Activated T-helper 2 cell treated with anti-CD3 and anti-CD28 coated beads, Interferon-gamma antibody, Interleukin-2, Interleukin-4, amounts not matched to agents 10 μg/mL and 5 μg/mL and 100 μg/mL, durations not matched to agents 14 hours and 24 hours and 36 hours (primary cell): ENCODE measurements around the gene KLHL35. TPM values are rescaled to one million over a fixed set of nuclear protein-coding genes. Genes with fewer than 3 reads are reported as not detected.
A peak's percentile ranks its signal among the peaks of the same experiment; 100 is the strongest.

ENCODE experiments used
- DNase-seq: peaks from one replicate; pipeline ENCODE4 v3.0.0; 2021; ENCODE audit warnings: low spot score
- H3K27ac Mint-ChIP-seq: one replicate; pipeline ENCODE4 v1.8.0; 2021; ENCODE audit warnings: mixed read lengths
- H3K27me3 Mint-ChIP-seq: one replicate; pipeline ENCODE4 v1.8.0; 2021; ENCODE audit warnings: low read depth, mixed read lengths
- H3K36me3 Mint-ChIP-seq: one replicate; pipeline ENCODE4 v1.8.0; 2021; ENCODE audit warnings: low read depth, mixed read lengths
- H3K4me1 Mint-ChIP-seq: one replicate; pipeline ENCODE4 v1.8.0; 2021; ENCODE audit warnings: low read depth, mixed read lengths
- H3K4me3 Mint-ChIP-seq: one replicate; pipeline ENCODE4 v1.8.0; 2021; ENCODE audit warnings: low read depth, mild to moderate bottlenecking, moderate library complexity, mixed read lengths
- H3K9me3 Mint-ChIP-seq: one replicate; pipeline ENCODE4 v1.8.0; 2021; ENCODE audit warnings: mixed read lengths
- intact Hi-C: fragments of 100-400 bp; cut with micrococcal nuclease; formaldehyde crosslinking; loops from one replicate; pipeline ENCODE4 v1.15.1; 2023
- total RNA-seq: library from RNA; stranded (reverse); gene quantifications from 2 replicates; pipeline ENCODE4 v1.2.3, GENCODE V29; 2022

Gene KLHL35
- total RNA-seq, 1 donor from 2014 or later = 1.6 TPM

DNA sequence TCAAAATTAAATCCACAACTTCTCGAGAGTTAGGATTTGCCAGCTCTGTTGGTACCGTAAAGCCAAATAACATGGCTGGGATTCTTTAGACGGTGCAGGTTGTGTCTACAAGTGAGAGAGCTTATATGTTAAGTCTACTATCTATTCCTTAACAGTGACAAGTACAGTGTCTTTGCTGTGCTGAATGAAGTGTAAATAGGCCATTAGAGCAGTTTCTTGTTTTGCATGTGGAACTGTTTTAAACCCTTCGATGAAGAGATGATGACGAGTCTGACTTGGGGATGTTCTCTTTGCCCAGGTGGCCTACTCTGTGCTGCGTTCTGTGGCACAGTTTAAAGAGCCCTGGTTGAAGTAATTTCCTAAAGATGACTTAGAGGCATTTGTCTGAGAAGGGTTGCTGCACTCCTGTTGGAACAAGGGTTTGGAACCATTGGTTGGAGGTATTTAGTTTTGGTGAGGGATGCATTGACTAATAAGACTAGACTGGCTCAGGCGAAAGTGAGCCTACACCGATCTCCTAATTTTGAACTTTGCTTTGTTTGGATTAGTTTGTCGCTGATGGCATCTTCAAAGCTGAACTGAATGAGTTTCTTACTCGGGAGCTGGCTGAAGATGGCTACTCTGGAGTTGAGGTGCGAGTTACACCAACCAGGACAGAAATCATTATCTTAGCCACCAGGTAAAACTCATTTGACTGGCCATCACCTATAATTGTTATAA, 32.7 kb downstream of the KLHL35 start:
- no peaks in the 10 kb centered on the region for H3K27me3 Mint-ChIP-seq
- peaks cover 39% of the 10 kb centered on the region for H3K4me1 Mint-ChIP-seq
- intact Hi-C loops = no loop called here
- H3K36me3 Mint-ChIP-seq = peaks cover 61% of the 10 kb centered on the region
- H3K27ac Mint-ChIP-seq = peak overlapping the region; percentile 98
- DNase-seq = no peak
- H3K4me3 Mint-ChIP-seq = peak overlapping the region; percentile 98
- no peaks in the 10 kb centered on the region for H3K9me3 Mint-ChIP-seq

DNA sequence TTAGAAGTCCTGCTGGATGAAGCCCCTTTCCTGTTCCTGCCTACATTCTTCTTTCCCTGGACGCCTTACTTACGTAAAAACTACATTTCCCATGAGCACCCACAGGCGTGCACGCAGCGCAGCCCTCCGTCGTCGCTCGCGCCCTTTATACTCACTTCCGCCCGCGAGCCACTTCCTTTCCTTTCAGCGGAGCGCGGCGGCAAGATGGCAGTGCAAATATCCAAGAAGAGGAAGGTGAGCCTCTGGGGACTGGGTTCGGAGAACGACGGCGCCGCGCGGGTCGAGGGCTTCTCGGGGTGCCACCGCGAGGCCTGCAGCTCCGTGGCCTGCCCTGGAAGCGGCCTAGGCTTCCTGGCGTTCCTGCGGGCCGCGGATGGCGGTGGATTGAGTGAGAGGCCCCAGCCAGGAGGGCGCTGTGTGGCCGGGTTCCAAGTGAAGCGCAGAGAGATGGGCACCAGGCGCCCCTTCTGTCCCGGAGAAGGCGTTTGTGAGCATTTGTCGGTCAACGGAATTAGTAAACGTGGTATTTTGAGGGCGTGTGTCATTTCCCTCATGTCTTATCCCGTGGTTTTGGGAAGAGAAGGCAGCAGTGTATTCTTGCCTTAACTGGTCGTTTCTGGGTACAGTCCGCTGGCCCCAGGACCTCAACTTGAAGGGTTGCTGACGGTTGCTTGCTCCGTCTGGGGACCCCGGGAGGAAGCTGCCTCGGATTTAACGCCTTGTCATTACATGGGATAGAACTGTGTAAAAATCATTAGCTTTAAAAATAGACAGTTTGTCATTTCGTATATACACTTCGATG, 33.5 kb downstream of the KLHL35 start, which contains the start of gene RPS3:
Gene RPS3 (plus strand): TSS at position 175 of the 802 bp plus-strand sequence. CDS start 30 bp downstream, at position 205.
- DNase-seq = peak; percentile 84
- Mint-ChIP-seq H3K4me3 (peak within 1 kb of the TSS; percentile 98), H3K27me3 (peaks cover 3% of the 10 kb centered on the region), H3K36me3 (peaks cover 54% of the 10 kb centered on the region), H3K27ac (peak within 1 kb of the TSS; percentile 98), H3K4me1 (peaks cover 39% of the 10 kb centered on the region), H3K9me3 (no peaks in the 10 kb centered on the region)
- intact Hi-C loops = no loop called here

DNA sequence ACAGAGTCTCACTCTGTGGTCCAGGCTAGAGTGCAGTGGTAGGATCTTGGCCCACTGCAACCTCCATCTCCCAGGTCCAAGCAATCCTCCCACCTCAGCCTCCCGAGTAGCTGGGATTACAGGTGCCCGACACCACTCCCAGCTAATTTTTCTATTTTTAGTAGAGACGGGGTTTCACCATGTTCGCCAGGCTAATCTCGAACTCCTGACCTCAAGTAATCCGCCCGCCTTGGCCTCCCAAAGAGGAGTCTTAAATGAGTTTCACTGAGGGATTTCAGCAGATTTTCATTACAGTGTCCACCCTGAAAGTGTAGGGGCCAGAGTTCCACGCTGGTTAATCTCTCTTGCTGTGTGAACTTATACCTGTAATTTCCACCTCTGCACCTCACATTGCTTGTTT, 34.1 kb downstream of the KLHL35 start:
- H3K9me3 Mint-ChIP-seq = no peaks in the 10 kb centered on the region
- H3K4me1 Mint-ChIP-seq = peaks cover 33% of the 10 kb centered on the region
- intact Hi-C loops = no loop called here
- peak overlapping the region; percentile 98 for H3K4me3 Mint-ChIP-seq
- DNase-seq = no peak
- H3K36me3 Mint-ChIP-seq = peaks cover 47% of the 10 kb centered on the region
- H3K27ac Mint-ChIP-seq = peak overlapping the region; percentile 98
- H3K27me3 Mint-ChIP-seq = peaks cover 5% of the 10 kb centered on the region

DNA sequence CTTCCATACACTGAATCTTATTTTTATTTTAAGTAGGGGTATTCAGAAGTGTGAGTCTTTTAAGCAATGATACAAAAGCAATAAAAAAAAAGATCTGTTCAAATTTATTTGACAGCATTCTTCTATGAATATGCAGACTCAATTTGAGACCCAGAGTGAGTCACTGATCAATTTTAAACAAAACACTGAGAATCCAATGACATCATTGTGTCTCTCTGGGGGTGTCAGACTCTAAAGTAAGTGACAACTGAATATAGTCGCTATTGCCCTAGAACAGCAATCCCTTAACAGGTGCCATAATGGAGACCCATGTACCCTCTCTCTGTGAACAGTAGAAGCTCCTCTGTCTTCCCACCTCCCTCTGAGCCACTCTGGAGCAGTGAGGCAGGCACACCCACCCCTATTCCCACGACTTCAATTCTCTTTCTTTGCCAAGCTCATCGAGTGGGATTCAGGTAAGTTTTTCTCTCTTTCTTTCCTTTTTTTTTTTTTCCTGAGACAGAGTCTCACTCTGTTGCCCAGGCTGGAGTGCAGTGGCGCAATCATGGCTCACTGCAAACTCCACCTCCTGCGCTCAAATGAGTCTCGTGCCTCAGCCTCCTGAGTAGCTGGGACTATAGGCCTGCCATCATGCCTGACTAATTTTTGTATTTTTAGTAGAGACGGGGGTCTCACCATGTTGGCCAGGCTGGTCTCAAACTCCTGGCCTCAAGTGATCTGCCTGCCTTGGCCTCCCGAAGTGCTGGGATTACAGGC, 38.7 kb downstream of the KLHL35 start:
- H3K27ac Mint-ChIP-seq = no peak overlapping the region

DNA sequence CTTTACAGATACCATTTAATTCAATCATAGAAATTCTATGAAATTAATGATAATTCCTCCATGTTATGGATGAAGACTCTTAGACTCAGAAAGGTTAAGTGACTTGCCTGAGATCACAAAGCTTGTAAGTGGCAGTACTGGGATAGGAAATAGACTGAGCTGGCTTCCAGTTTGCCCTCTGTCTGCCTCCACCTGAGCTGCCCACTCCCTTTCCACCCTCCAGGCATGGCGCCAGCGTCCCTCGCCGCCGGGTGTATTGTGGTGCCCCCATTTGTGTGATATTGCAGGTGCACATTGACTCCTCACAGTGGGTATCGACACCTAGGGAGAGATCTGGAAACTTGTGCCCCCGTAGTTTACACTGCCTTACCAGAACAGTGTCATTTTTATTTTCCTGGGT, 43.1 kb downstream of the KLHL35 start:
- Mint-ChIP-seq H3K4me1 (peaks cover 2% of the 10 kb centered on the region), H3K9me3 (no peaks in the 10 kb centered on the region), H3K36me3 (no peaks in the 10 kb centered on the region), H3K4me3 (no peak overlapping the region), H3K27me3 (peaks cover 20% of the 10 kb centered on the region), H3K27ac (no peak overlapping the region)
- intact Hi-C loops = loop anchor here (5.0 kb wide), 1 partner anchor 37 kb away; no protein-coding TSS in a partner anchor
- no peak for DNase-seq

More for the DNA sequence above, 38.7 kb downstream of the KLHL35 start:
- Mint-ChIP-seq H3K36me3 (peaks cover under 1% of the 10 kb centered on the region), H3K4me3 (no peak overlapping the region), H3K9me3 (no peaks in the 10 kb centered on the region), H3K27me3 (peaks cover 13% of the 10 kb centered on the region), H3K4me1 (peaks cover 5% of the 10 kb centered on the region)
- intact Hi-C loops = no loop called here
- DNase-seq = no peak

DNA sequence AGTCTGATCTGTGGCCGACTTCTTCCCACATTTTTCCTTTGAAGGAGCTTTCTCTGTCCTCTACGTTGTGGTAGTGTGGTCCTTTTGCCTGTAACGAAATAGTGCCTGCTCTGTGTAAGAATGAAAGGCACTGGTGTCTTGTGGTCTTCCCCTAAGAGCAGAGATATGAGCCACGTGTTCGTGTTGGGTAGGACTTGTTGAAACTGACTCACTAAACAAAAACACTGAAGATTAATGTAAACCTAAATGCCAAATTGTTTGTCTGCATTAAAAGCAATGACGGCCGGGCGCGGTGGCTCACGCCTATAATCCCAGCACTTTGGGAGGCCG, 43.8 kb downstream of the KLHL35 start:
- no peak for DNase-seq
- Mint-ChIP-seq H3K9me3 (no peaks in the 10 kb centered on the region), H3K4me1 (peaks cover 6% of the 10 kb centered on the region), H3K36me3 (no peaks in the 10 kb centered on the region), H3K27me3 (peaks cover 19% of the 10 kb centered on the region), H3K4me3 (no peak overlapping the region), H3K27ac (no peak overlapping the region)
- intact Hi-C loops = loop anchor here (5.0 kb wide), 1 partner anchor 38 kb away; no protein-coding TSS in a partner anchor

DNA sequence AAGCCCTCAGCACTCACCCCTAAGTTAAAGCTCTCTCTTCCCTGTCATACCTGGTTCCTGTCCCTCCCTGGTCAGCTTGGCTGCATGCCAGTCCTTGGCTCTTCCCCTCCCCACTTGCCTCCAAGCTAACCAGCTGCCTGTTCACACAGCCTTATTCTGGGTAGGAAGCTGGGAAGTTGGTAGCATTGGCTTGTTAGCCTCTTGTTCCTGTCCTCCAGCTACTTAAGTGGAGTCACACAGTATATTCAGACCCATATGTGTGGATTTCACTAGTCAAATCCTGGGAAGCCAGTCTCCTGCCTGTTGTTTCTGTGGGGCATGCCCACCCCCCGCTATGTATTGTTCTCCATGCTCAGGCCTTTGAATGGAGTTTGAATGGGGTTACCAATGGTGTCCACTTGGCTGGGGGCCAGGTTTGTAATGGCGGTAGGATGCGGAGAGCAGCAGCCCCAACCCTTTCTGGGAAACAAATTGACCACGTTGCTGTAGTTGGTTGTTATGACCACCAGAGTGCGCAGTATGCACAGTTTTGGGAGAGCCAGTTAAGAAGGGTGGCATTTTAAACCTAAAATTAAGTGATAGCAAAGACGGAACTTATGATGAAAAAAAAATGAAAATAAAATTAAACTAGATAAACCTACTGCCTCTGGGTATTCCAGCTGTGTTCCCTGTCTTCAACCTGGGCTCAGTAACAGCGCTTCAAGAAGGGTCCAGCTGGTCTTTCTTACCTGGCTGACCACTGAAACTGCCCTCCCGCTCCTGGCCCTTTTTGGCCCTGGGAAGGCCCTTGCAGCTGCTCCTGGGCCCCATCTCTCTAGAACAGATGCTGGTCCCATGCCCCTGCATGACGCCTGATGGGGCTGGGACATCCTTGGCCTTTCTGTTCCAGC, 44.4 kb downstream of the KLHL35 start:
- peaks cover 6% of the 10 kb centered on the region for H3K4me1 Mint-ChIP-seq
- H3K9me3 Mint-ChIP-seq = no peaks in the 10 kb centered on the region
- H3K27ac Mint-ChIP-seq = no peak overlapping the region
- intact Hi-C loops = loop anchor here (1.0 to 5.0 kb wide), 3 partner anchors 39 to 144 kb away; no protein-coding TSS in a partner anchor
- no peak overlapping the region for H3K4me3 Mint-ChIP-seq
- H3K36me3 Mint-ChIP-seq = no peaks in the 10 kb centered on the region
- H3K27me3 Mint-ChIP-seq = peaks cover 19% of the 10 kb centered on the region
- peak; percentile 64 for DNase-seq

DNA sequence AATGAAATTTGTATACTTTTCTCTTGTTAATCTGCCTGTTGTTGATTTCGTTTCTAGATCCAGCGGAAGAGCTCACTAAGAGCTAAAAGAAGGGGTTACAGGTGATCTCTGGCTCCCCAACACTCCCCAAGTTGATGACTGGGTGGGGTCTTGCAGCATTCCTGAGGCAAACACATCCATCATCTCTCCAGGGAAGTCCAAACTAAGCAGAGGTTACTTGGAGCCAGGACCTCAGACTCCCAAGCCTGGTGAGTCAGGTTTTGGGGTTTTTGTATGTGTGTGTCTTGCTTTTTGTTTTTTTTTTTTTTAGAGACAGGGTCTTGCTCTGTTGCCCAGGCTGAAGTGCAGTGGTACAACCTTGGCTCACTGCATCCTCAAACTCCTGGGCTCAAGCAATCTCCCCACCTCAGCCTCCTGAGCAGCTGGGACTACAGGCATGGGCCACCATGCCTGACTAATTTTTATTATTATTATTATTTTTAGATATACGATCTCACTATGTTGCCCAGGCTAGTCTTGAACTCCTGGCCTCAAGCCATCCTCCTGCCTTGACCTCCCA, 45.2 kb downstream of the KLHL35 start:
- intact Hi-C loops = loop anchor here (1.0 to 5.0 kb wide), 3 partner anchors 39 to 144 kb away; no protein-coding TSS in a partner anchor
- no peaks in the 10 kb centered on the region for H3K36me3 Mint-ChIP-seq
- H3K4me1 Mint-ChIP-seq = peaks cover 12% of the 10 kb centered on the region
- no peak overlapping the region for H3K4me3 Mint-ChIP-seq
- H3K27ac Mint-ChIP-seq = no peak overlapping the region
- DNase-seq = no peak
- peaks cover 19% of the 10 kb centered on the region for H3K27me3 Mint-ChIP-seq
- no peaks in the 10 kb centered on the region for H3K9me3 Mint-ChIP-seq

DNA sequence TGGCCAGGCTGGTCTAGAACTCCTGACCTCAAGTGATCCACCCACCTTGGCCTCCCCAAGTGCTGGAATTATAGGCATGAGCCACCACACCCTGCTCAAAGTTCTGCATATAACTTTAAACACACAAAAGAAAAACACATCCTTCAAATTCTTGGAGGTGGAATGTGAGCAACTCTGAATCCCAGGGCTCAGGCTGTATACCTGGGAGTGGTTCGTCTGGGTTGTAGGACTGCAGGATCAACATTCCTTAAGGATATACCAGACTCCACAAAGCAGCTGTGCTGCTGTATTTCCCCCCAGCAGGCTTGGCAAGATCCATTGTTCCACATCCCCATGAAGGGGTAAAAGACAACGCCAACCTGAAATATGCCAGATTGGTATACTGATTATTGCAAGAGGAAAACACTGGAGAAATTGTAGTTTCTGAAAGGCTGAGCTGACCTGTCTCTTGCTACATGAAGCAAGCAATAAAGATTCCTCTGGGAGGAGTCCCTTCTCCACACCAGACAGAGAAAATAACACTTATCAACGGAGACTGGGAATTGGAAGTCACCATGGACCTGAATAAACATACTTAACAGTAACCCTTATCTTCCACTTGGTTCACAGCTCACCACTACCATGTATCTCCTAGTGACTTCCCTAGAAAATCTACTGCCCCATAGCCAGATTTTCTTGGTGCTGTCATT, 45.9 kb downstream of the KLHL35 start:
- intact Hi-C loops = loop anchor here (5.0 kb wide), 1 partner anchor 40 kb away; no protein-coding TSS in a partner anchor
- DNase-seq = no peak
- Mint-ChIP-seq H3K27me3 (peaks cover 19% of the 10 kb centered on the region), H3K9me3 (no peaks in the 10 kb centered on the region), H3K4me3 (no peak overlapping the region), H3K36me3 (no peaks in the 10 kb centered on the region), H3K4me1 (peaks cover 12% of the 10 kb centered on the region), H3K27ac (no peak overlapping the region)

DNA sequence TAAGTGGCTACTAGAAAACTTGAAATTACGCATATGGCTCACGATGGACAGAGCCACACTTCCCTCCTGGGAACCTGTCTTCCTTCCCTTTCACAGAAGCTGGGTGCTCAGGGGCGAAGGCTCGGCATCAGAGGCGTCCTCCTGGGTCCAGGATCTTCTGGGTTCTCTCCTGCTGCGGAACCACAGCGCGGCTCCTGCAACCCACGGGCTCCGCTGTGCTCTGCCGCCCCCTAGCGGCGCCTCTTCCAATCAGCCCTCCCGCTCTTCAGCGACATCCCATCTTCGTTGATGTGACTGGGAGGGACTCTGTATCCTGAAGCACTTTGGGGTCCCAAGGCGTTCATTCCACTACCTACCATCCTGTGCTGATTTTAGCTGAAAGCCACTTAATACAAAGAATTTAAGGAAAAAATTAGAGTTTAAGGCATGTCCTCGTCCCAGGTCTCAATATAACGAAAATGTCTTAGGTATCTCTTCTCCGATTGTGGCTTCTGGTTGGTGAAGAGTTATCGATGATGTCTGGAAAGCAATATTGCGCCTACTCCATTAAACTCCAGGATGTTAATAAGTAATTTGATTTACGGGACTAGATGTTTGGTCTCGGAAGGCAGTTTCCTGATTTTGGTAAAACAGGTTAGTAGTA, 48.4 kb downstream of the KLHL35 start:
- H3K27me3 Mint-ChIP-seq = peaks cover 11% of the 10 kb centered on the region
- peak; percentile 59 for DNase-seq
- peaks cover 14% of the 10 kb centered on the region for H3K4me1 Mint-ChIP-seq
- no peak overlapping the region for H3K4me3 Mint-ChIP-seq
- no peaks in the 10 kb centered on the region for H3K36me3 Mint-ChIP-seq
- intact Hi-C loops = loop anchor here (1.0 to 5.0 kb wide), 3 partner anchors 43 to 104 kb away; no protein-coding TSS in a partner anchor
- H3K9me3 Mint-ChIP-seq = no peaks in the 10 kb centered on the region
- no peak overlapping the region for H3K27ac Mint-ChIP-seq

DNA sequence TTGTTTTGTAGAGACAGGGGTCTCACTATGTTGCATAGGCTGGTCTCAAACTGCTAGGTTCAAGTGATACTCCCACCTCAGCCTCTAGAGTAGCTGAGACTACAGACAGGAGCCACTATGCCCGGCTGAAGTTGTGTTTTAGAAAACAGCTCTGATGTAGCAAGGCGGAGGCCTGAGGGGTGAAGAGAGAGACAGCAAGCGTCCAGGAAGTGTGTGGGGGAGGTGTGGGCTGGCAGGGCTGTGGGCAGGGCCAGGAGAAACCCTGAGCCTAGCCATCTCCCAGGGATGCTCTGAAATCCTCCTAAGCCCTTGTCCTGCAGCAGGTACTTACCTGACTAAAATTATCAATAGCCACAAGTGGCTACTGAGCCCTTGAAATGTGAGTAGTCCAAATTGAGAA, 49.8 kb downstream of the KLHL35 start:
- Mint-ChIP-seq H3K4me1 (peaks cover 14% of the 10 kb centered on the region), H3K27me3 (peaks cover 11% of the 10 kb centered on the region), H3K4me3 (no peak overlapping the region), H3K27ac (no peak overlapping the region), H3K36me3 (no peaks in the 10 kb centered on the region), H3K9me3 (no peaks in the 10 kb centered on the region)
- intact Hi-C loops = no loop called here
- no peak for DNase-seq
